Skin of body (tissue), 2 donors: ENCODE measurements around the gene CMTM3. TPM values are rescaled to one million over a fixed set of nuclear protein-coding genes. Genes with fewer than 3 reads are reported as not detected.
"Not testable (repeated sequence)": the region's sequence is repeated elsewhere in the genome, so short reads cannot be mapped to it uniquely, and the experiment has no call there.

Experiments
- DNase-seq: peaks from one replicate; lab custom pipeline; 2025; lab: John Stamatoyannopoulos, UW
- total RNA-seq: library from RNA; depleted of rRNA; stranded (reverse); fragments of >200 nt; gene quantifications from one replicate; pipeline ENCODE4 v1.2.3, GENCODE V29; 2014

Gene CMTM3
- total RNA-seq, 1 donor from 2014 or later = 20.5 TPM

GRCh38 chr16:66581246-66581952 lies 23.1 kb upstream of the CMTM3 start:
- no peak for DNase-seq

GRCh38 chr16:66585481-66586239 lies 18.8 kb upstream of the CMTM3 start:
- DNase-seq = no peak

- DNase-seq = no peak
Observed at GRCh38 chr16:66587881-66588600, 16.5 kb upstream of the CMTM3 start.

- DNase-seq = no peak
Observed at GRCh38 chr16:66588981-66589713, 15.4 kb upstream of the CMTM3 start.

- no peak for DNase-seq
Observed at GRCh38 chr16:66590322-66590721, 14.2 kb upstream of the CMTM3 start.

GRCh38 chr16:66591018-66591417 lies 13.5 kb upstream of the CMTM3 start:
- DNase-seq = no peak

- DNase-seq = no peak
Observed at GRCh38 chr16:66592241-66592640, 12.3 kb upstream of the CMTM3 start.

- no peak for DNase-seq
Observed at GRCh38 chr16:66592814-66593213, 11.7 kb upstream of the CMTM3 start.

- no peak for DNase-seq
Observed at GRCh38 chr16:66594739-66595138, 9.8 kb upstream of the CMTM3 start.

- DNase-seq = not testable (repeated sequence)
Observed at GRCh38 chr16:66596559-66596958, 7.9 kb upstream of the CMTM3 start.

- no peak for DNase-seq
Observed at GRCh38 chr16:66596986-66597848, 7.3 kb upstream of the CMTM3 start.

GRCh38 chr16:66598111-66598510 lies 6.4 kb upstream of the CMTM3 start:
- no peak for DNase-seq

GRCh38 chr16:66599726-66600125 lies 4.8 kb upstream of the CMTM3 start:
- DNase-seq = no peak

GRCh38 chr16:66600477-66600876 lies 4.0 kb upstream of the CMTM3 start:
- no peak for DNase-seq

GRCh38 chr16:66601471-66601870 lies 3.0 kb upstream of the CMTM3 start:
- DNase-seq = no peak

GRCh38 chr16:66603537-66604375 lies 748 bp upstream of the CMTM3 start:
- DNase-seq = peak; percentile 79

- peak; percentile 56 for DNase-seq
Observed at GRCh38 chr16:66605177-66605978, 874 bp downstream of the CMTM3 start.

- no peak for DNase-seq
Observed at GRCh38 chr16:66605979-66606751, 1.7 kb downstream of the CMTM3 start.
